ENCODE data around the gene RHOBTB1.

- TF ChIP-seq CTCF (conservative IDR thresholded peaks at IDR 0.05; ENCODE audit: low read length) (no peak), EZH2phosphoT487 (IDR thresholded peaks at IDR 0.05; ENCODE audit: borderline replicate concordance) (no peak)
Observed at GRCh38 chr10:60853107-60853506, 90.9 kb downstream of the RHOBTB1 start.

Data from Loucy (cell line).